Right ventricle myocardium inferior (tissue), 1 donor: ENCODE results near the gene RAPGEFL1. TPM values are rescaled to one million over a fixed set of nuclear protein-coding genes. Genes with fewer than 3 reads are reported as not detected.
"Not testable (repeated sequence)": the region's sequence is repeated elsewhere in the genome, so short reads cannot be mapped to it uniquely, and the experiment has no call there.

Source experiments
- ATAC-seq: fragments of 200-7000 bp; cut with Tn5 transposase; one replicate; pipeline ENCODE4 v1.9.1; 2020; ENCODE audit warnings: mild to moderate bottlenecking, moderate library complexity
- DNase-seq: peaks from one replicate; pipeline ENCODE4 v3.0.0; 2021; ENCODE audit errors: missing footprints
- intact Hi-C: fragments of 100-400 bp; cut with DNase I; formaldehyde crosslinking; loops from one replicate; pipeline ENCODE4 v1.11.0; 2022
- total RNA-seq: library from RNA; stranded (reverse); fragmentation: NEBNext Ultra II Directional; extraction: Animal tissue kit (Norgen Biotek cat#: 25700); gene quantifications from one replicate; pipeline ENCODE4 v1.2.1, GENCODE V29; 2021
- donor health status: DM: no; HTN: yes; CAD: no; lungs with severe emphysema.

Gene RAPGEFL1
- total RNA-seq, 1 donor from 2014 or later, result 2.1 TPM

DNA sequence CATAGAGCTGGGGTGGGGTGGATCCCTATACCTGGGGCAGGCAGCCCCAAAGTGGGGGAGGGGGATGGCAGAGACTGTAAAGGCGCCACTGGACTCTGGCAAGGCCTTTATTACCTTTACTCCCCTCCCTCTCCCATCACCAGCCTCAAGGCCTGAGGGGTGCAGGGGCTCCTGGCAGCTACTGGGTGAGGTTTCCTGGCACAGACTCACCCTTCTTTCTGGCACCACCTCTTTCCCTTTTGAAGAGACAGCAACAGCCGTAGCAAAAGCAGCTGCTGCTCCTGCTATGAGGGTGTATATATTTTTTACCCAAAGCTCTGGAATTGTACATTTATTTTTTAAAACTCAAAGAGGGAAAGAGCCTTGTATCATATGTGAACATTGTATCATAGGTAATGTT lies 17.6 kb downstream of the RAPGEFL1 start:
- DNase-seq (no peak), ATAC-seq (no peak)
- intact Hi-C loops, result loop anchor here (5.0 kb wide), 1 partner anchor 183 kb away; no protein-coding TSS in a partner anchor

DNA sequence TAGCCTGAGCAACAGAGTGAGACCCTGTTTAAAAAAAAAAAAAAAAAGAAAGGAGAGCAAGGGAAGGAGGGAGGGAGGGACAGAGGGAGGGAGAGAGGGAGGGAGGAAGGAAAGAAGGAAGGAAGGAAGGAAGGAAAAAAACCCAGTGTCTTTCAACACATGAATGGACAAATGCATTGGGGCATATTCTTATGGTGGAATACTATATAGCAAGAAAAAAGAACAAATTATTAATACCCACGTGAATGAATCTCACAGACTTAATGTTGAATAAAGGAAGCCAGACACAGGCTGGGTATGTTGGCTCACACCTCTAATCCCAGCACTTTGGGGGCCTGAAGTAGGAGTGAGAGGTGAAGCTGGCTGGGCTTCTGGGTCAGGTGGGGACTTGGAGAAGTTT lies 20.3 kb downstream of the RAPGEFL1 start:
- intact Hi-C loops, result no loop called here
- DNase-seq (no peak), ATAC-seq (no peak)

DNA sequence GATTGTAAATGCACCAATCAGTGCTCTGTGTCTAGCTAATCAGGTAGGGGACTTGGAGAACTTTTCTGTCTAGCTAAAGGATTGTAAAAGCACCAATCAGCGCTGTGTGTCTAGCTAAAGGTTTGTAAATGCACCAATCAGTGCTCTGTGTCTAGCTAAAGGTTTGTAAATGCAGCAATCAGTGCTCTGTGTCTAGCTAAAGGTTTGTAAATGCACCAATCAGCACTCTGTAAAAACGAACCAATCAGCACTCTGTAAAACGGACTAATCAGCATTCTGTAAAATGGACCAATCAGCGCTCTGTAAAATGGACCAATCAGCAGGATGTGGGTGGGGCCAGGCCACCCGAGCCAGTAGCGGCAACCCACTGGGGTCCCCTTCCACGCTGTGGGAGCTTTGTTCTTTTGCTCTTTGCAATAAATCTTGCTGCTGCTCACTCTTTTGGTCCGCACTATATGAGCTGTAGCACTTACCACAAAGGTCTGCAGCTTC lies 20.7 kb downstream of the RAPGEFL1 start:
- ATAC-seq, DNase-seq, intact Hi-C loops: not testable (repeated sequence)

DNA sequence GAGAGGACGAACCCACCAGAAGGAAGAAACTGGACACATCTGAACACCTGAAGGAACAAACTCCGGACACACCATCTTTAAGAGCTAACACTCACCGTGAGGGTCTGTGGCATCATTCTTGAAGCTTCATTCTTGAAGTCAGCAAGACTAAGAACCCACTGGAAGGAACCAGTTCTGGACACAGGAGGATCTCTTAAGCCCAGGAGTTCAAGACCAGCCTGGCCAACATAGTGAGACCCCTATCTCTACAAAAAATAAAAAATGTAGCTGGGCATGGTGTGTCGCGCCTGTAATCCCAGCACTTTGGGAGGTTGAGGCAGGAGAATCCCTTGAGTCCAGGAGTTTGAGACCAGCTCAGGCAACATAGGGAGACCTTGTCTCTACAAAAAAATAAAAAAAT lies 21.3 kb downstream of the RAPGEFL1 start:
- intact Hi-C loops, result no loop called here

DNA sequence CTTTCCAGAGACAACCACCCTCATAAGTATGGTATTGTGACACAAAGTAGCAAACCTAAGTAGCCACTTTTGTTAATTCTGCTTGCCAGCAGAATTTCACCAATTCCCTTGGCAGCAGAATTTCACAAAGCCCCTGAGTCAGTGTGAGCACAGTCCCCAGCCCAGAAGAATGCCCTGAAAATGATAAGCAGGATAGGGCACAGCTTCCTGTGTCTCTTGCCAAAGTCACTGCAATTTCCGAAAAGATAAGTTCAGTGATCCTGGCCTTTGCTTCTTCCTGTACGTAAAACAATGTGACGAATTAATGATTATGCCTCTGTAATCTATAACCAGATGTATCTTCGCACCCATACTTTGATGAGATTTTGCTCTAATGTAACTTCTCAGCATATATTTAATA lies 25.9 kb downstream of the RAPGEFL1 start:
- ATAC-seq, result no peak
- no peak for DNase-seq
- intact Hi-C loops, result loop anchor here (5.0 kb wide), 1 partner anchor 89 kb away; no protein-coding TSS in a partner anchor

More for the DNA sequence above, 21.3 kb downstream of the RAPGEFL1 start:
- no peak for DNase-seq
- ATAC-seq, result no peak

DNA sequence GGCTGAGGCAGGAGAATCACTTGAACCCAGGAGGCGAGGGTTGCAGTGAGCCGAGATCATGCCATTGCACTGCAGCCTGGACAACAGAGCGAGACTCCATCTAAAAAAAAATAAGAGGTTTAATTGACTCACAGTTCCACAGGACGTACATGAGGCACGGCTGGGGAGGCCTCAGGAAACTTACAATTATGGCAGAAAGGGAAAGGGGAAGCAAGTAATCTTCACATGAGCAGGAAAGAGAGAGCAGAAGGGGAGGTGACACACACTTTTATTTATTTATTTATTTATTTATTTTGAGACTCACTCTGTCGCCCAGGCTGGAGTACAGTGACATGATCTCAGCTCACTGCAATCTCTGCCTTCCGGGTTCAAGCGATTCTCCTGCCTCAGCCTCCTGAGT lies 28.9 kb downstream of the RAPGEFL1 start:
- ATAC-seq, DNase-seq, intact Hi-C loops: not testable (repeated sequence)

DNA sequence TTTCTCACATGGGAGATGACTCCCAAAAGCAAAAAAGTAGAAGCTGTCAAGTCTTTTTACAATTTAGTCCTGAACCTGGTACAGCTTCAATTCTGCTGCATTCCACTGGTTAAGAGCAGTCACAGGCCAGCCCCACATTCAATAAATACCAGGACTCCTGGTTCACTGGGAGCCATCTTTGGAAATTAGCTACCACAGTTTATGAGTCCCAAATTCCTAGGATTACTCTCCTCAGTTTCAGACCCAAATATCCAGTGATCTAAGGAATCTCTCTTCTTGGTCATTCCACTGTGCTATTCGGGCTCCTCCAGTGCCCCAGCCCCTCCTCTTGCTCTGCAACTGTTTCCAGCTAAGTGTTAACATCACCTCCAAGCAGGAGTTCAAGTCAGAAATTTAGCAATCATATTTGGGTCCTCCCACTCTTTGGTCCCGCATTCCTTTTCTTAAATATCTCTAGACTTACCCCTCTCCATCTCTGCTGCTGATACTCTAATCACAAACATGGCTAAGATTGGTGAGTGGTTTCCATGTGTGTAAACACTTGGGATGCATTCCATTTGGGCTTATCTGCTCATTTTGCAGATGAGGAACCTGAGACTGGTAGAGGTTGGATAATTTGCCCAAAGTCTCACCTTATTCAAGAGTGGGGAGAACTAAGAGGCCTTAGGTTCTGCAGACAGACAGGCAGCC lies 32.3 kb downstream of the RAPGEFL1 start:
- ATAC-seq (no peak), DNase-seq (no peak)
- intact Hi-C loops, result no loop called here

DNA sequence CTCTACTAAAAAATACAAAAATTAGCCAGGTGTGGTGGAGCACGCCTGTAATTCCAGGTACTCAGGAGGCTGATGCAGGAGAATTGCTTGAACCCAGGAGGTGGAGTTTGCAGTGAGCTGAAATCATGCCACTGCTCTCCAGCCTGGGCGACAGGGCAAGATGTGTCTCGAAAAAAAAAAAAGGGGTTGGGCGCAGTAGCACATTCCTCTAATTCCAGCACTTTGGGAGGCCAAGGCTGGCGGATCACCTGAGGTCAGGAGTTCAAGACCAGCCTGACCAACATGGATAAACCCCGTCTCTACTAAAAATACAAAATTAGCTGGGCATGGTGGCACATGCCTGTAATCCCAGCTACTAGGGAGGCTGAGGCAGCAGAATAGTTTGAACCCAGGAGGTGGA lies 36.6 kb downstream of the RAPGEFL1 start:
- intact Hi-C loops, DNase-seq, ATAC-seq: not testable (repeated sequence)

DNA sequence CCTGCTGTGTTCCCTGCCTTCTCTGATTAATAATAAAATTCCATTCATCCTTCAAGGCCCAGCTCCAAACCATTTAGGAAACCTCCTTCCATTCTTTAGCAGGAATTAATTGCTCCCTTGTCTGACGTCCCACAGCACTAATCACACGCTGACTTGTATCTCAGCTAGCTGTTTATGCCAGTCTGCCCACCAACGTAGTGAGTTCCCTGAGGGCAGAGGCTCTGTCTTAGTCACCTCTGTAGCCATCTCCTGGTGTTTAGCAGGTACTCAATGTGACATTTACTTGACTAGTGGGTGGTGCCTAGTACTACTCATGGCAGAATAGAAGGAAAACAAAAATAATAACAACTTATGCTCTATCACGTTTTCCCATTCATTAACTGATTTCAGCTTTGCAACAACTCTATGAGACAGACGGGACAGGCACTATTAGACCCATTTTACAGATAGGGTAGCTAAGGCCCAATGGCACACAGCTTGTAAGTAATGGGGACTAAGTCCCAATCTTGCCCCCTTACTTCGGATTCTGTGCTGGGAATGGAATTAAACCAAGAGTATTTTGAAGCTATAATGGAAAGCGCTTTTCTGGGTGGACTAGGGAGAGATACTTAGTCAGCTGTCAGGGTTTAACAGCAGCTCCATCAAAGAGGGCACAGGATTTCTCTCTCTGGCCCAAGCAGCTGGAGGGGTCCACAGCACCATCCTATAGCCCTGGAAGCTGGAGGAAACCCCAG lies 40.9 kb downstream of the RAPGEFL1 start:
- DNase-seq (no peak), ATAC-seq (no peak)
- intact Hi-C loops, result loop anchor here (5.0 kb wide), 2 partner anchors 69 to 134 kb away; partner anchors contain the start of gene CDC6

DNA sequence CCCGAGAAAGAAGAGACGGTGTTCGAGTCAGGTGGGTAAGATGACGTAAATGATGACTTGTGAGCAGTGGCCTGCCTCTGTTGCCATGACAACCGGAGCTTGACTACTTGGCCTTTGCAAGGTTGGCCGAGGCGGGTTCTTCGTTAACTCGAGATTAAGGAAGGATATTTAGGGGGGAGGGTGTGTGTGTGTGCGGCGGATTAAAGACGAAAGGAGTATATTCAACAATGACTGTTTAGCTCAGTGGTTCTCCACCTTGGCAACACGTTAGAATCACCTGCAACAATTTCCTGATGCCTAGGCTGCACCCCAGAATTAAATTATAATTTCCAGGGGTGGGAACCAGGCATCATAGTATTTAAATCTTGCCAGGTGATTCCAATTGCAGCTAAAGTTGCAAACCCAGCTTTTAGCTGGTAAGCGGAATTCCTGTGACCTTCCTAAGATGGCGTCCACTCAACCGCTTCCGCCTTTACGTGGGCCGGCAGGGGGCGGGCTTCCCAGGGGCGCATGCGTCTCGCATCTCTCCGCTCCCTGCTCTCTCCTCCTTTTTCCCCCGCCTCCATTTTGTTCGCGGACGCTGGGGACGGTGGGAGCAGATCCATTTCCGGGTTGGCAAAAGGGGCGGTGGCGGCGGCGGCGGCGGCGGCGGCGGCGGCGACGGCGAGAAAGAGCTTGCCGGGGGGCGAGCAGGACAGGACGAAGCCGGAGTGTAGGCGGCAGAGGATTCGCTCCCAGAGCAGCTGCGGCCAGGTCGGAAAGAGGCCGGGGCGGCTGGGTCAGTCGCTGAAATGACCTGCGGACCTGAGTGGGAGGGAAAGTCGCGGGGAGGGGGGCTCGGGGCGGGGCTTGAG lies 41.7 kb downstream of the RAPGEFL1 start, which contains the start of gene WIPF2:
Gene WIPF2, plus strand, starts transcription at position 565 of the 854 bp plus-strand sequence. CDS start 37,156 bp downstream, outside the sequence.
- intact Hi-C loops, result loop anchor here (5.0 kb wide), 2 partner anchors 68 to 133 kb away; partner anchors contain the start of gene CDC6
- DNase-seq, result peak; percentile 97
- ATAC-seq, result peak; percentile 99

DNA sequence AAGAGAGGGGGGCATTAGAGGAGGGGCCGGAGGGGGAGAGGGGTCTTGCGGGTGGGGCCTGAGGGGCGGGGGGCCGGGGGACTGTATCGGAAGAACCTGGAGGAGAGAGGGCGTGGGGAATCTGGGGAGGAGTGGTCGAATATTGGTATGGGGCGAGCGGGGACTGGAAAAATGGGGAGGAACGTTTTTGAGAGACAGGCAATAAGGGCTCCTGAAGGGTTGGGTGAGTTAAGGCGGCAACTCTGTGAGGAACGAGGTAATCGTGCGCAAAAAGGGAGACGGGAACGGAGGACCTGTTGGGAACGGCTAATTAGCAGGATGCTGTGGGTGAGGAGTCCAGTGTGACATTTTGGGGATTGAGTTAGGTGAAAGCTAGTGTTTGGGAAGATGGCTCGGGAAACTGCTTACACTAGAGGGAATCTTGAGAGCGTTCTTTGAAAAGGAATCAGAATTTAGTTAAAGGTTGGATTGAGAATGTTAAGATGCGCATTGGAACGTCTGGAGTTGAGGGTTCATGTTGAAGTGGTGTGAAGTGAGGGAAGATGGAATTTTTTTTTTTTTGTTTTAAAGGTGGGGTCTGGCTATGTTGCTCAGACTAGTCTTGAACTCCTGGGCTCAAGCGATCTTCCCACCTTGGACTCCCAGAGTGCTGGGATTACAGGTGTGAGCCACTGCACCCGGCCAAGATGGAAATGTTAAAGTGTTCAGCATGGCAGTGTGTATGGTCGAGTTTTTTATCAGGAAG lies 42.5 kb downstream of the RAPGEFL1 start:
- ATAC-seq (peak; percentile 40), DNase-seq (no peak)
- intact Hi-C loops, result loop anchor here (5.0 kb wide), 2 partner anchors 68 to 133 kb away; partner anchors contain the start of gene CDC6

DNA sequence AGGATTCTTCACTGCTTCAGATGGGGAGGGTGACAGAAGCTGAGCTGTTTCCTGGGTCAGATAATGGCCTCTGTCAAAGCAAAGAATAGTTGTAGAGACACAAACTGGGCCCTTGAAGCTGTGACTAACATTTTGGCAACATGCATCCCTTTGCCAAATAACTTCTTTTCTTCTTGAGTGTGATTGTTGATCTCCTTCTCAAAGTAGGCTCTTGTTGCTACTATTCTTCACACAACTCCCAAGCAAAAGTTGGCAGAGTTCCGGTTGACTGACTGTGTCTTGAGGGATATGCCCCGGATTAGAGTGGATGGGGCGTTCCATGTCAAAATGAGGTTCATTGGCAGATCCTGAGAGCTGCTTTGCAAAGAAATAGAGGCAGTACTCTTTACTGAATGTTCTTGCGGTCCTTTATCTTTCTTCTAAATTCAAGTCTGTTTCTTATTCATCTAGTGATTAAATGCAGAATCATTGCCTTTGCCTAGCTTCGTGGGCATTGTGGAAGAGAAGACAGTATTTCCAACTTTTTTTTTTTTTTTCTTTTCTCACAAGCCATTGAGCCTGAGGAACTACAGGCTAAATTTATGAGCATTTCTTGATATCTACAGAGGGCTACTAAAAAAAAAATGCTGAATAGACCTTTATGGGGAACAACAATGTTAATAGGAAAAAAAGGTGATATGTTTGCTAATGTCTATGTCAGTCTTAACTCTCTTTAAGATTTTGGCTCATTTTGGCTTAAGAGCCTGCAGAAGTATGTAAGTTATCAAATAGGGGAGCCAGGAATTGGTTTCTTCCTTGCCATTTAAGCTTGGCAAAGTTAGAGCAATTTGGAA lies 47.7 kb downstream of the RAPGEFL1 start:
- DNase-seq (no peak), ATAC-seq (peak; percentile 67)
- intact Hi-C loops, result no loop called here

DNA sequence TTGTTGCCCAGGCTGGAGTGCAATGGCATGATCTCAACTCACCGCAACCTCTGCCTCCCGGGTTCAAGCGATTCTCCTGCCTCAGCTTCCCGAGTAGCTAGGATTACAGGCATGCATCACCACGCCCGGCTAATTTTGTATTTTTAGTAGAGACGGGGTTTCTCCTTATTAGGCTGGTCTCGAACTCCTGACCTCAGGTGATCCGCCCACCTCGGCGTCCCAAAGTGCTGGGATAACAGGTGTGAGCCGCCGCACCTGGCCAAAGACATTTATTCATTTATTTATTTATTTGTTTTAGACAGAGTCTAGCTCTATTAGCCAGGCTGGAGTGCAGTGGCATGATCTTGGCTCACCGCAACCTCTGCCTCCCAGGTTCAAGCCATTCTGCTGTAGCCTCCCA lies 51.9 kb downstream of the RAPGEFL1 start:
- DNase-seq, ATAC-seq, intact Hi-C loops: not testable (repeated sequence)

DNA sequence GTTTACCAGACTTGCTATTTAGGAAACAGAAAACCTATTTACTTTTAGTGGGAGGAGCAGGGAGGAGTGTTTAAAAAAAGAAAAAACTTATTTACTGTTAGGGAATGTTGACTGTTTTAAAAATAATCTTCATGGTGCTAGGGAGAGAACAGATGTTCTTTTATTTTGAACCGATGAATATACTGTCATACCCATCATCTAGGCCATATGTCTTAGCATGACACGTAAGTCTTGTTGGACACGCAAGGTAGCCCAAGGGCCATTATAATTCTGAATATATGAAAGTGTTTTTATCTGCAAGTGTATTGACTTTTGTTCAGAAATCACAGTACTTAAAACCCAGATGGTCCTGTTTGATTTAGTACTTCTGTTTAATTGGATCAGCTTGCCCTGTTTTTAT lies 53.4 kb downstream of the RAPGEFL1 start:
- ATAC-seq, result no peak
- intact Hi-C loops, result no loop called here

DNA sequence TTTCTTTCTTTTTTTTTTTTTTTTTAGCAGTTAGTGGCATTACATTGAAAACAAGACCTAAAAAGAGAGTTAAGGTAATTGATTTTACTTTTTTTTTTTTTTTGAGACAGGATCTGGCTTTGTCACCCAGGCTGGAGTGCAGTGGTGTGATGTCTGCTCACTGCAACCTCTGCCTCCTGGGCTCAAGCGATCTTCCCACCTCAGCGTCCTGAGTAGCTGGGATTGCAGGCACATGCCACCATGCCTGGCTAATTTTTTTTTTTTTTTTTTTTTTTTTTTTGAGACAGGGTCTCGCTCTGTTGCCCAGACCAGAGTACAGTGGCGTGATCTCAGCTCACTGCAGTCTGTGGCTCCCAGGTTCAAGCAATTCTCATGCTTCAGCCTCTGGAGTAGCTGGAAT lies 54.7 kb downstream of the RAPGEFL1 start:
- intact Hi-C loops, ATAC-seq, DNase-seq: not testable (repeated sequence)

More for the DNA sequence above, 53.4 kb downstream of the RAPGEFL1 start:
- no peak for DNase-seq

DNA sequence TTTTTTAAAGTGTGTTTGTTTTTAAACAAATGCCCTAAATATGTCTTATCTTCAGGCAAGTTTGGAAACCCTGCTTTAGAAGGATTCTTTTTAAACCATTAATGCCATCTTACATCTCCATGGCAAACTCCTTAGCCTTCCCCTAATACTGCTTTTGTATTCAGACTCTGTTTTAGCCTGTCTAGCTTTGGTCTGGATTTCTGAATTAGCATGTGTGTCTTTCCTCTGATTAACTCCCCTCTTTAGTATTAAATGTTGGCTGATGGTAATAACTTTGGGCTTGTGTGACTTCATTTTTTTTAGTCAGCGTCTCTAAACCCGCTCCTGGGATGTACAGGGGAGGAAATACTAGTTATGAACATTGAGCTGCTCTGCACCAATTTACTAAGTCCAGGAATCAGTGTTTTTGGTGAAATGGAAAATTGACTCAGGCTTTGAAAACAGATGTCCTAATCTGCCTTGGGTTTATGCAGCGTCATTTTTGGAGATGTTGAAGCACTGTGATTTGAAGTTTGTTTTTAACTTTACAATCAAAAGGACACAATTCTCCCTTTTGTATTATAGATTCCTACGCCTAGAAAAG lies 64.1 kb downstream of the RAPGEFL1 start:
- ATAC-seq, result no peak
- no peak for DNase-seq
- intact Hi-C loops, result no loop called here

DNA sequence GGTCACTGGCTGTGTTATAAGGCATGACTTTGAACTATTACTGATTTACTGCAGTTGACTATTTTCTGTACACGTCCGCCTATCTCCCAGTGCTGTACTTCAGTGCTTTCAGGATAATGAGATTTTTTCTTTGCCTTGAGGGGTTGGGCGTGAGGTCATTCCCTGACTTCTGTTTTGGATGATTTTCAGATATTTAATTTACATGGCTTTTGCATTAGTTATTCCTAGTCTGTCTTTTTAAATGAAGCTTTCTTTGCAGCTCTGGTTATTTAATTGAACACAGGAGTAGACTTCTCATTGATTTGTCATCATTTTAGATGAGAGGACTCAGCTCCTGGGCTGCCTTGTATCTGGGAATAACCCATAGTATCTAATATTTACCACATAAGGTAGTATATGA lies 65.5 kb downstream of the RAPGEFL1 start:
- no peak for DNase-seq
- intact Hi-C loops, result no loop called here
- no peak for ATAC-seq
